Neural progenitor cell (in vitro differentiated cells): ENCODE measurements around the gene PRDM16.

Experiments used
- CTCF ChIP-seq: fragments of 200-600 bp; sonication (generic); IDR thresholded peaks from 2 replicates; pipeline ENCODE4 v1.5.1; 2017; ENCODE audit warnings: antibody characterized with exemption, mild to moderate bottlenecking
- EZH2 ChIP-seq: fragments of 200-600 bp; sonication (generic); IDR thresholded peaks from 2 replicates; pipeline ENCODE4 v1.6.1; 2017; ENCODE audit warnings: antibody characterized with exemption, mild to moderate bottlenecking, moderate library complexity

GRCh38 chr1:3319874-3320245 is 250.9 kb downstream of the PRDM16 start:
- TF ChIP-seq CTCF: peak; percentile 84
- TF ChIP-seq EZH2: no peak
